Smooth muscle cell of the brain vasculature (primary cell): Measurements from ENCODE around the gene ISL2.

Experiments used
- DNase-seq: peaks from one replicate; pipeline ENCODE4 v3.0.0-alpha.2; 2012; ENCODE audit warnings: low read depth, low spot score

ISL2 gene

DNA sequence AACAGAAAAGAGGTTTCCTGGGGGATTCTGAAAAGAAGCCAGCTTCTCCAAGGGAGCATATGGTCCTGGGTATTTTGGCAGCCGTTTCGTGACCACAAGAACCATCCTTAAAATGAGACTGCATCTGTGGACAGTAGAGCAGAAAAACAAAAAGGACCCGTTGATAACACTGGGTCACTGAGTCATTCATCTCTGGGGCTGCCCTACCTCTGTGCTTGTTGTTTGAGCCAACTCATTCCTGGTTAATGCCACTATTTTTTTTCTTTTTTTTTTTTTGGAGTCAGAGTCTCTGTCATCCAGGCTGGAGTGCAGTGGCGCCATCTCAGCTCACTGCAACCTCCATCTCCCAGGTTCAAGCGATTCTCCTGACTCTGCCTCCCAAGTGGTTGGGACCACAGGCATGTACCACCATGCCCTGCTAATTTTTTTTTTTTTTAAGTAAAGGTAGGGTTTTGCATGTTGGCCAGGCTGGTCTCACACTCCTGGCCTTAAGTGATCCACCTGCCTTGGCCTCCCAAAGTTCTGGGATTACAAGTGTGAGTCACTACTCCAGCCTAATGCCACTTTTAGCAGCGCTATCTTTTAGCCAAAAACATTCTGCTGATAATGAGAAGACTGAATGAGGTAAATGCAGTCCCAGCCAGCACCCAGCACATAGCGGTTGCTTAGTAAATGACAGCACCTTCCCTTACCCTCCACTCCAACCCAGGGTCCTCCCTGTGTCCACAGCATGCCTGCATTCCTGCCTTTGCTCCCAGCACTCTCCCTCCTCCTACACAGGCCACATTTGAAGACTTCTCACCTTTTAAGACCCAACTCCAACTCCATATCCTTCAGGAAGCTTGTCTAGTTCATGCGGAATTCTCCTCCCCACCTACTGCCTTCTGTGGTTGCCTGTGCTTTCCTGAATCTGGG is 9.1 kb upstream of the ISL2 start:
- DNase-seq = no peak

DNA sequence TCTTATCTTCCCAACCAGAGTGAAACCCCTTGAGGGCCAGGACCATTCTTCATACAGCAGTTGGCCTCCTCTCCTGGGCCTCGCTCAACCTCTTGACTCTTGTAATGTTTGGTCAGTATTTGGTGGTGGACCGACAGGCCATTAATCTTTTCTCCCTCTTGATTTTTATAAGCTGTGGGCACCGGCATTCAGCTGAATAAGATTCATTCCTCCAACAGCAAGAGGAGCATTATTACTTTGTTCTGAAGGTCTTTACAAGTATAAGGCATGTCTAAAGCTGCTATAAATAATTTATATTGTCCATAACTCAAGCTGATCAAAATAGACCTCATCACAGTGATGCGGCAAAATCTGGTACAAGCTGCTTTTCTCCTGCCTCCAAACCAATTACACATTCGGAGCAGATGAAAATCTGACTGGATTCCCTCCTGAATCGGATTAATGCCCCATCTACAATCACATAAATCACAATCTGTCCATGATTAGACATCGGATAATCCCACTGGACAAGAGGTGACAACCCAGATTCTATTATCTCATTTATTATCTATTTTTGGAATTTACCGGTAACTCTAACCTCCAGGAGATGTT is 8.4 kb upstream of the ISL2 start:
- no peak for DNase-seq

DNA sequence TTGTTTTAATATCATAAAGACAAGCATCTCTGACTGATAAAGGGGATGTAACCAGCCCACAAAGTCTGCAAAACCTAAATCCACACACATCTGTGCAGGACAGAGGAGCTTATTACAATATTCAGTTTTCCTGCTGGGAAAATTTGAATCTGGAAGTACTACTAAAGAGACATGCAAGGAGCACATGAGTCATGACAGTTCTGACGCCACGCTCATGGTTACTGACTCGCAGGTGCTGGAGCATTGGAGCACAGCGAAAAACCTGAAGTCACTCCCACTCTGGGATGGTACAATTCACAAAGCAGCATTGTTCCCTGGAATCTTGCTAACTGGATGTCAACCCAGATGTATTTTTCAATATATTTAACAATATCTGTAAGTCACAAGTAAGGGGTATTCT is 7.6 kb upstream of the ISL2 start:
- no peak for DNase-seq

DNA sequence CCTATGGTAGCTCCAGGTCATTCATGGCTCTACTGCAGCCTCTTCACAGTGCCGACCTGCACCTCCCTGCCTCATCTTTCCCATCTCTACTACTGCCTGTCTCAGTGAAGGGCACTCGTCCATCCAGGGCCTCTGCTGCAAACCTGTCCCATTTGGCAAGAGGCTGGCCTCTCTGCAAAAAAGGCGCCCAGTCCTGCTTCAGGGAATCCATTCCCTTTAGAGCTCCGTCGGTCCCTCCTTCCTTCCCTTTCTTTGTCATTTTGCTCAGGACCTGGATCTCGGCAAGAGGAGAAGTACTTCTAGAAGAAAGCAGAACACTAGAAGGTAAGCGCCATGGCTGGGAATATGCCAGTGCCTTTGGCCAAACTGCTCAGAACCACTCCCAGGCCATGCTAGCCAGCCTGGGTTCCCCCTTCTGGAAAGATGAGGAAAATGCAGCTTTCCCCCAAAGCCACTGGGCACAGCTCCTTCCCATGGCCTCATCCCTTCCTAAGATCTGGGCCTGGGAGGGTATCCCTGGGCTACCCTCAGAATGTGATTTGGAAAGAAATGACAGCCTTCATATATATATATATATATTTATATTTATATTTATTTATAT is 6.4 kb upstream of the ISL2 start:
- DNase-seq = no peak

DNA sequence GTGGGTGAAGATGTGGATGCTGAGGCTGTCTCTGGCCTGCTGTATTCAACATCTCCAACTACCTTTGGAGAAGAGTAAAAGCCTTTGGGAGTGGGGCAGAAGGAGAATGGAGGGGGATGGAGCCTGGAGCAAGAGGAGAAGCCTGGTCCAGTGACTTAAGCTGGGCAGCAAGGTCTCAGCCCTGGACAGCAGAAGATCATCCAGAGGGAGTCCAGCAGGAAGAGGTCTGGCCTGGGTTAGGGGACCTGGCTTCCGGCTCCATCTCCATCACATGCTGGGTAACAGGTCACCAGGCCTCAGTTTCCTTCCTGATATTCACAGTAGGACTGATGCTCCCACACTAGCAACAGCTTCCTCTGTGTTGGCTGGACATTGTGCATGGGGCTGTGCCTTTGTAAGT is 3.8 kb upstream of the ISL2 start:
- DNase-seq = no peak

DNA sequence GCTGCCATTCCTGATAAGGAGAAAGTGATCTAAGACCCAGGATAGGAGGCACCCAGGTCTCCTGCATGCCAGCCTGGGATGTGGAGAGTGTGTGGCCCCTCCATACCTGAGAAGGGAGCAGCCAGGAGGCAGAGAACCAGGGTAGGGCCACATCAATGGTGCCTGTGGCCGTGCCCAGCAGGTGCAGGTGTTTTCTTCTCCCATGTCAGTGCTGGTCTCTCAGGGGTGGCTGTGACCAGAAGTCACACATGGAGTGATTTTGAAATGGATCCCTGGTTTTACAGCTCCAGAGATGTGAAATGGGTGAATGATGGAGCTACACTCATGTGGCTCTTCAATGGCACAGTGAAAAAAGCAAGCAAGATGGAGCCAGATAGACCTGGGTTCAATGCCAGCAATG is 3.3 kb upstream of the ISL2 start:
- DNase-seq = no peak

DNA sequence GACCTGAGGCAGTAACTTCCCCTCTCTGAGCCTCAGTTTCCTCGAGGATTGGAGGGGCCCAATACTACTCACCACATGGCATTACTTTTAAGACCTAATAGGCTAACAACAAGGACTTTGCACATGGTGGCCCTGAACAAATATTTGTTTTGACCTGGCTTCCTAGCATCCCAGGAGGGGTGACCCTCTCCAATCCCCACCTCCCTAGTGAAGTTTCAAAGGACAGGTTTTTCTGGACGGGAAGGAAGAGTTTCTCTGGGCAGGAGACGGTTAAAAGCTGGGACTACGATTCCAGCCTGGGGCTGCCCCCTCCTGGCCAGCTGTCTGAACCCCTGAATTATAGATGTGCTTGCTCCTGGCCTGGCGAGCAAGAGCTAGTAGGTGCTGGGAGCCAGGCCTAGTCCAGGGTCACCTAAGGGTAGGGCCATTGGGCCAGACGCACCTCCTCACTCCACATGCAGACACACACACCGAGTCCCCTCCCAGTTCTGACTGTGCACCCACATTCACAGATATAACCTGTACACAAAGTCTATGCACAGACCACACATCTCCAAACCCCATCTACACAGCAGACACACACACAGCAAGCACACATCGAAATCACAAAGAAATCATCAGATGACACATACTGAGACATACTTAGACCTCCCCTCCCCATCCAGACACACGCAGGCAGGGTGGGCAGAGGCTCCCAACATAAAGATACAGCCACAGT is 2.7 kb upstream of the ISL2 start:
- DNase-seq = no peak

DNA sequence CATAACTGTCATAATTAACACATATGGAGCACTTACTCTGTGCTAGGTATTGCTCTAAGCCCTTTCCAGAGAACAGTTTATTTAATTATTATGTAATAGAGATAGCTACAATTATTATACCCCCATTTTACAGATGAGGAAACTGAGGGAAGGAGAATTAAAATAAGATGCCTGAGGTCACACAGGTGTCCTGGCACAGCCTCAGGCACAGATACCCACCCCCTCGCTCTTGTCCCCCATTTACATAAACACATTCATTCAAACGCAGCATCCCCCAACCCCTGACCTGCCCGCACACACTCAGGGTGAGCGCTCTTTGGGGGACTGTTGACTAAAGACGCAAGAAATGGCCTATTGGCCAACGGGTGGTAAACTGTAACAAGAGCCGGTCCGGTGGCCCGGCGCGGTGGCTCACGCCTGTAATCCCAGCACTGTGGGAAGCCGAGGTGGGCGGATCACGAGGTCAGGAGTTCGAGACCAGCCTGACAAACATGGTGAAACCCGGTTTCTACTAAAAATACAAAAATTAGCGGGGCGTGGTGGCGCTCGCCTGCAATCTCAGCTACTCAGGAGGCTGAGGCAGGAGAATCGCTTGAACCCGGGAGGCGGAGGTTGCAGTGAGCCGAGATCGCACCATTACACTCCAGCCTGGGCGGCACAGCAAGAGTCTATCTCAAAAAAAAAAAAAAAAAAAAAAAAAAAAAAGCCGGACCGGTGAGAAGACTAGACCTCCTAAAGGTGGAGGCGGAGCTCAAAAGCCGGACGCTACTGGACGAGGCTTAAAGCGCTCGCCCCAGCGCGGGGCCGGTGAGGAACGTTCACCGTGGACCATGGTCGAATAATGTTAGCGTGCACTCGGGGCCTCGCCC is 1.9 kb upstream of the ISL2 start:
- no peak for DNase-seq

DNA sequence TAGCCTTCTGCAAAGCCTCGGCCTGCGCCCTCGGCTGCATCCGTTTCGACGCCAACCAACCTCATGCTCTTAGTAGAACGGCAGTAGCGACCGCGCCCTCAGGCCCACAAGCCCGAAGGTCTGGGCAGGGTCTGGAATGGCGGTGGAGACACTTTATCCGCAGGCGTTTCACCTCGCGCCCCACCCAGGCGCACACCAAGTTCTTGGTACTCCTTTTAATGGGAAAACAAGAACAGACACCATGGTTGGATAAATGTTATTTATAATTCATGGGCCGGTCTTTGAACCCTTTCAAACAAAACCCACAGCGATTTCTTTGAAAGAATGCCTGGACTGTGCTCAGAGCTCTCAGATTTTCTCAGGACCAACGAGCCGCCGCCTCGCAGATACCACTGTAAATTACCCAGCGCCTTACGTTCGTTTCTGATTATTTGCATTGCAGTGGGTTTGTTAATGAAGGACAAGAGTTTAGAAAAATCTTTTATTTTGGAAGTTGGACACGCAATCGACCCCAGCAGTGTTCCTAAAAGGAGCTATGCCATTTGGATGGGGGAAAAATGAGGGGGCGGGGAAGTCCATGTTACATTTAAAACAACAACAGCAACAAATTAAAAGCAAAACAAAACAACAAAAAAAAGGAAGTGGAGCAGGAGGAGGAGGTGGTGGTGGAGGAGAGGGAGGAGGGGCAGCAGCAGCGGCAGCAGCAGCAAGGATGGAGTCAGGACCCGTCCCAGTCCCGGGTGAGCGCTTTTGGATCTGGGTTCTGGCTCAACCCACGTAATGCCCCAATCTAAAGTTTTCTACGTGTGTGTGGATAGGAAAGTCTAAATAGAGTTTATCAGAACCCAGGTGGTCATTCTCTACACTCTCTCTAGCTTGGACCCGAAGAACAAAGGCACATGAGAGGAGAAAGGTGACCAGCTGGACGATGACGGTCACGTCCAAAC is 993 bp upstream of the ISL2 start:
- no peak for DNase-seq

DNA sequence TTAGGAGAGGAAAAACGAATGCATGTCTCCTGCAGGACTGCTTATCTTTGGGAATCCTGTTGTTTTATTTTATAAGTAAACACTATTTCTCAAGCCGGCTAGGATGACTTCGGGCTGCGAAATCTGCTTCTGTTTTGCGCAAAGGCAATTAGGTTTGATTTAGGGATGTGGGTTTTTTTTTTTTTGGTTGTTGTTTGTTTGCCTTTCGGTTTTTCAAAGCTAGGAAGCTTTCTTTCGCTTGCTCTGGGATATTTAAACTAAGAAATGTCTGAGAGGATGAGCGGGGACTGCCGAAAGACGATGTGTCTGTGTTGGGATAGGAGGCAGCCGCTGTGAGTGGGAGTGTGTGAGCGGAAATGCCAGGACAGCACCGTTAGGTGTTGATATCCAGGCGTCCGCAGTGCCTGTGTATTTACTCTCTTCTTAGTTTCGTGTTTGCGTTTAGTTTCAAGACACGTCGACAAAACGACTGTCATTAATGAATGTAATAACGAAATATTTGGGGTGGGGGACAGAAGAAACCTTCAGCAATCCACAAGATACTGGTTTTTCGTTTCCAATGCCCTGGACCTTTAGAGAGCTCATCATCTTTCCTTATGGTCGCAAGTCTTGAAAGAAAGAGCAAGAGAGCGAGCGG is 604 bp downstream of the ISL2 start:
- no peak for DNase-seq

DNA sequence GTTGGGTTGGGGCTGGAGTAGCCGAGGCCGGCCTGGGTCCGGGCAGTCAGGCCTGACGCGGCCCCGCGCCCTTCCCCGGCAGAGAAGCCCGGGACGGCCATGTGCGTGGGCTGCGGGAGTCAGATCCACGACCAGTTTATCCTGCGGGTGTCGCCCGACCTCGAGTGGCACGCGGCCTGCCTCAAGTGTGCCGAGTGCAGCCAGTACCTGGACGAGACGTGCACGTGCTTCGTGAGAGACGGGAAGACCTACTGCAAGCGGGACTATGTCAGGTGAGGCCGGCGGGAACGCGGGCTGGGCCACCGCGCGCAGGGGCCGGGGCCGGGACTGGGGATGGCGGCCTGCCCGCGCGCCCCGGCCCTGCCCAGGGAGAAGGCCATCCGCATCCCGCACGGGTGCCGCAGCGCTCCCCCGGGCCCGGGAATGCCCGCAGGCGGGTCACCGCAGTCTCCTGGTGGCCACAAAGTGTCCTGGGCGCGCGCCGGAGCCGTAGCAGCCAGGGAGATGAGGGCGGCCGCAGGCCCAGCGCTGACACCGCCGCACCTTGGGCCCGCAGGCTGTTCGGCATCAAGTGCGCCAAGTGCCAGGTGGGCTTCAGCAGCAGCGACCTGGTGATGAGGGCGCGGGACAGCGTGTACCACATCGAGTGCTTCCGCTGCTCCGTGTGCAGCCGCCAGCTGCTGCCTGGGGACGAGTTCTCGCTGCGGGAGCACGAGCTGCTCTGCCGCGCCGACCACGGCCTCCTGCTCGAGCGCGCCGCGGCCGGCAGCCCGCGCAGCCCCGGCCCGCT is 1.3 kb downstream of the ISL2 start:
- no peak for DNase-seq

DNA sequence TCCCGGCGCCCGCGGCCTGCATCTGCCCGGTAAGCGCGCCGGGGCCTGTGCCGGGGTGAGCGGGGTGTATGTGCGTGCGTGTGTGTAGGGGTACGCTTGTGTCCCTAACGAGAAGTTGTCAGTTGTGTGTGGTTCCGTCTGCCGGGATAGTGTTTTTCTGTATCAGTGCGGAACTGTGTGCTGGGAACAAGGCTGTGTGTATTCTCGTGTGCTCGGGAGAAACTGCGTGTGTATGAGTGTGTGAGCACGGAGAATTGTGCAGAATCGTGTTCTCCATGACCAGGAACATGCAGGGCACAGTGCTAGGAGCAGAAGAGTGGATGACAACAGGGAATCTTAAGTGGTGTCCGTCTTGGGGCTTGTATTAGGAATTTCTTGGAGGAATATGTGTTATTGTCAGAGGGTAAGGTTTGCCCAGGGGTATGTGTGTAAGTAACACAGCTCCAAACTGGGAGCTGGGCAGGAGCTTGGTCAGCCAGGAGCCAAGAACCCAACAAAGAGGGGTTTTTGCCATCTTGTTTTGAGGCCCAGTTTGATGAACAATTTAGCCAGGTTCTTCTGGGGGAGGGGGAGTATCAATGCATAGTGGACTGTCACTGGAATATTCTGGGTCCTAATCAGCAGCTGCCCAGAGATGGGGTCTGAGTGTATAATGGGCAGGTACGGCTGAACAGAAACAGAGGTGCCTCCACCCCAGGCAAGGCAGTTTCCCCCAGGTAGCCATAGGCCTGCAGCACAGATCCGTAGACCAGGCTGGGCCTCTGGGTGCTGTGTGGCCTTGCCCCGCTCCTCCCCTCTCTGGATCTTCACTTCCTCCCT is 2.1 kb downstream of the ISL2 start:
- DNase-seq = no peak

DNA sequence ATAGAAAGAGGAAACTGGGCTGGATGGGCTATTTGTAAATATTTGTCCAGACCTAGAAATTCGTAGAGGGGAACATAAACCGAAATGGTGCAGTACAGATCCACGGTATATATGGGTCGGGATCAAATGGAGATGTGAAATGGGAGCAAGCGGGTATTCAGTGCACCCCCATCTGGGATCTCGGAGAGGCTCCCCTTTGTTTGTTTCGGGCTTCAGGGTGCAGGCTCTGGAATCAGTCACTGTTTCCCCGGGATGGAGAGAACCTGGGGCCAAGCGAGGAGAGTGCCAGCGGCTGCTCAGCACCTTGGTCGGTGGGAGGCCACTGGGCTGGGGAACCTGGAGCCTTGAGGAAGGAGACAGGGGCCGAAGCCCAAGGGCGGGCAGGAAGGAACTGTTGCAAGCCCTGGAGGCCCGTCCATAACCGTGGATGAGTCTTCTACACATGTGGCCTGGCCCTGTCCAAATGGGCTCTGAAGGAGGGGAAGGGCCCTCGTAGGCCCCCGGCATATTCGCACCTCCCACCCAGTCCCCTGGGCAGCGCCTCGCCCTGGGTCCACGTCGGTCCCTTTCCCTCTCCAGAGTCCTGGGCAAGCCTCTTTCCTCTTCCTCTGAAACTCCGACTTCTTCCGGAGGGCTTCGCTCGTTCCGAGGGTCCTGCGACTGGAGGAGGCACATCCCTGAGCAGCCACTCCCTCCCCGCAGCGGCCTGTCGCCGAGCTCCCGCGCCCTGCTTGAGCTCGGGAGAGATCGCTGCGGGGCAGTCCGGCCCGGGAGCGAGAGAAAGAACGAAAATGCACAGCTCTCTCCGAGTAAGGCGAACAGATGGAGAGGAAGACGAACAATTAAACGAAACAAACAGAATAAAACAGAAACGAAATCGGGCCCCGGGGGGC is 3.0 kb downstream of the ISL2 start:
- no peak for DNase-seq

DNA sequence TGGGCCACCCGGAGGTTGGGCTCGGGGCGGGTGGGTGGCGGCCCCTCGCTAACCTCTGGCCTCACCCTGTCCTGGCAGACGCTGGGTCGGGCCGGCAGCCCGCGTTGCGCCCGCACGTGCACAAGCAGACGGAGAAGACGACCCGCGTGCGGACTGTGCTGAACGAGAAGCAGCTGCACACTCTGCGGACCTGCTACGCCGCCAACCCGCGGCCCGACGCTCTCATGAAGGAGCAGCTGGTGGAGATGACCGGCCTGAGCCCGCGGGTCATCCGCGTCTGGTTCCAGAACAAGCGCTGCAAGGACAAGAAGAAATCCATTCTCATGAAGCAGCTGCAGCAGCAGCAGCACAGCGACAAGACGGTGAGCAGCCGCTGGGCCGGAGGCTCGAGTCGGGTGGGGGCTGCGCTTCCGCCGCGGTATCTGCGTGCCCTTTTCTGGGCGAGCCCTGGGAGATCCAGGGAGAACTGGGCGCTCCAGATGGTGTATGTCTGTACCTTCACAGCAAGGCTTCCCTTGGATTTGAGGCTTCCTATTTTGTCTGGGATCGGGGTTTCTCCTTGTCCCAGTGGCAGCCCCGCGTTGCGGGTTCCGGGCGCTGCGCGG is 3.7 kb downstream of the ISL2 start:
- no peak for DNase-seq

DNA sequence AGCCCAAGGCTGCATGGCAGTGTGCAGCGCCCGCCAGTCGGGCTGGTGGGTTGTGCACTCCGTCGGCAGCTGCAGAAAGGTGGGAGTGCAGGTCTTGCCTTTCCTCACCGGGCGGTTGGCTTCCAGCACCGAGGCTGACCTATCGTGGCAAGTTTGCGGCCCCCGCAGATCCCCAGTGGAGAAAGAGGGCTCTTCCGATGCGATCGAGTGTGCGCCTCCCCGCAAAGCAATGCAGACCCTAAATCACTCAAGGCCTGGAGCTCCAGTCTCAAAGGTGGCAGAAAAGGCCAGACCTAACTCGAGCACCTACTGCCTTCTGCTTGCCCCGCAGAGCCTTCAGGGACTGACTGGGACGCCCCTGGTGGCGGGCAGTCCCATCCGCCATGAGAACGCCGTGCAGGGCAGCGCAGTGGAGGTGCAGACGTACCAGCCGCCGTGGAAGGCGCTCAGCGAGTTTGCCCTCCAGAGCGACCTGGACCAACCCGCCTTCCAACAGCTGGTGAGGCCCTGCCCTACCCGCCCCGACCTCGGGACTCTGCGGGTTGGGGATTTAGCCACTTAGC is 4.3 kb downstream of the ISL2 start:
- no peak for DNase-seq

DNA sequence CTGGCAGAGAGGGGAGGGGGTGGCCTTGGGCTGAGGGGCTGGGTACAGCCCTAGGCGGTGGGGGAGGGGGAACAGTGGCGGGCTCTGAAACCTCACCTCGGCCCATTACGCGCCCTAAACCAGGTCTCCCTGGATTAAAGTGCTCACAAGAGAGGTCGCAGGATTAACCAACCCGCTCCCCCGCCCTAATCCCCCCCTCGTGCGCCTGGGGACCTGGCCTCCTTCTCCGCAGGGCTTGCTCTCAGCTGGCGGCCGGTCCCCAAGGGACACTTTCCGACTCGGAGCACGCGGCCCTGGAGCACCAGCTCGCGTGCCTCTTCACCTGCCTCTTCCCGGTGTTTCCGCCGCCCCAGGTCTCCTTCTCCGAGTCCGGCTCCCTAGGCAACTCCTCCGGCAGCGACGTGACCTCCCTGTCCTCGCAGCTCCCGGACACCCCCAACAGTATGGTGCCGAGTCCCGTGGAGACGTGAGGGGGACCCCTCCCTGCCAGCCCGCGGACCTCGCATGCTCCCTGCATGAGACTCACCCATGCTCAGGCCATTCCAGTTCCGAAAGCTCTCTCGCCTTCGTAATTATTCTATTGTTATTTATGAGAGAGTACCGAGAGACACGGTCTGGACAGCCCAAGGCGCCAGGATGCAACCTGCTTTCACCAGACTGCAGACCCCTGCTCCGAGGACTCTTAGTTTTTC is 4.9 kb downstream of the ISL2 start:
- no peak for DNase-seq
